Fibroblast of villous mesenchyme (primary cell): ENCODE data around the gene DIDO1. TPM values are rescaled to one million over a fixed set of nuclear protein-coding genes. Genes with fewer than 3 reads are reported as not detected.

Experiments used
- DNase-seq: peaks from one replicate; pipeline ENCODE4 v3.0.0-alpha.2; 2010; ENCODE audit warnings: low read depth
- H3K4me3 ChIP-seq: 2 replicates; pipeline ENCODE4 v1.5.1; 2011; ENCODE audit warnings: low read depth, mild to moderate bottlenecking, low read length
- CTCF ChIP-seq: IDR thresholded peaks from 2 replicates; pipeline ENCODE4 v1.5.1; 2012; ENCODE audit warnings: low read depth, mild to moderate bottlenecking, low read length; ENCODE audit not compliant: insufficient read depth
- total RNA-seq: library from RNA; depleted of rRNA; stranded (reverse); fragments of >200 nt; gene quantifications from 2 replicates; pipeline ENCODE4 v1.2.3, GENCODE V29; 2012

The DIDO1 gene
- total RNA-seq, 1 donor: 47.5 TPM

GRCh38 chr20:62897666-62898065 is 28.6 kb downstream of the DIDO1 start:
- TF ChIP-seq CTCF: no peak
- H3K4me3 ChIP-seq: no peak overlapping the region
- no peak for DNase-seq

GRCh38 chr20:62896526-62896925 is 29.8 kb downstream of the DIDO1 start:
- H3K4me3 ChIP-seq: no peak overlapping the region
- DNase-seq: no peak
- TF ChIP-seq CTCF: no peak

- H3K4me3 ChIP-seq: no peak overlapping the region
- TF ChIP-seq CTCF: no peak
- DNase-seq: no peak
These were observed 30.8 kb downstream of the DIDO1 start for GRCh38 chr20:62895539-62895938.

GRCh38 chr20:62894261-62894660 is 32.0 kb downstream of the DIDO1 start:
- TF ChIP-seq CTCF: no peak
- H3K4me3 ChIP-seq: no peak overlapping the region
- DNase-seq: no peak

- TF ChIP-seq CTCF: peak; percentile 27
- DNase-seq: no peak
- H3K4me3 ChIP-seq: no peak overlapping the region
These were observed 32.6 kb downstream of the DIDO1 start for GRCh38 chr20:62893700-62894099.

- no peak for DNase-seq
- H3K4me3 ChIP-seq: no peak overlapping the region
- no peak for TF ChIP-seq CTCF
These were observed 33.7 kb downstream of the DIDO1 start for GRCh38 chr20:62892348-62893304.
